Progenitor cell of endocrine pancreas (in vitro differentiated cells): ENCODE measurements around the gene SERINC5. TPM values are rescaled to one million over a fixed set of nuclear protein-coding genes. Genes with fewer than 3 reads are reported as not detected.

Experiments
- DNase-seq: peaks from one replicate; pipeline ENCODE4 v3.0.0; 2021; ENCODE audit warnings: low spot score; ENCODE audit not compliant: unreplicated experiment
- H3K27ac Mint-ChIP-seq: 2 replicates; pipeline ENCODE4 v1.8.0; 2021; ENCODE audit warnings: mild to moderate bottlenecking, moderate library complexity, mixed read lengths
- H3K27me3 Mint-ChIP-seq: 2 replicates; pipeline ENCODE4 v1.8.0; 2021; ENCODE audit warnings: mixed read lengths
- H3K36me3 Mint-ChIP-seq: 2 replicates; pipeline ENCODE4 v1.8.0; 2022; ENCODE audit warnings: mixed read lengths; ENCODE audit not compliant: insufficient read depth
- H3K4me1 Mint-ChIP-seq: 2 replicates; pipeline ENCODE4 v1.8.0; 2021; ENCODE audit warnings: low read depth, mixed read lengths
- H3K4me3 Mint-ChIP-seq: 2 replicates; pipeline ENCODE4 v1.8.0; 2021; ENCODE audit warnings: low read depth, mild to moderate bottlenecking, moderate library complexity, mixed read lengths
- H3K9me3 Mint-ChIP-seq: 2 replicates; pipeline ENCODE4 v1.8.0; 2021; ENCODE audit warnings: low read depth, mixed read lengths
- total RNA-seq: library from RNA; stranded (reverse); gene quantifications from 2 replicates; pipeline ENCODE4 v1.2.1, GENCODE V29; 2021
- TF ChIP-seq, protein P1 (sequence below): fragments of 200-600 bp; sonication (generic); IDR thresholded peaks from one replicate; pipeline ENCODE4 v1.5.0; 2021; ENCODE audit warnings: antibody characterized with exemption, mild to moderate bottlenecking; ENCODE audit not compliant: unreplicated experiment

Gene SERINC5
- total RNA-seq, 1 donor from 2014 or later, result 198 TPM

DNA sequence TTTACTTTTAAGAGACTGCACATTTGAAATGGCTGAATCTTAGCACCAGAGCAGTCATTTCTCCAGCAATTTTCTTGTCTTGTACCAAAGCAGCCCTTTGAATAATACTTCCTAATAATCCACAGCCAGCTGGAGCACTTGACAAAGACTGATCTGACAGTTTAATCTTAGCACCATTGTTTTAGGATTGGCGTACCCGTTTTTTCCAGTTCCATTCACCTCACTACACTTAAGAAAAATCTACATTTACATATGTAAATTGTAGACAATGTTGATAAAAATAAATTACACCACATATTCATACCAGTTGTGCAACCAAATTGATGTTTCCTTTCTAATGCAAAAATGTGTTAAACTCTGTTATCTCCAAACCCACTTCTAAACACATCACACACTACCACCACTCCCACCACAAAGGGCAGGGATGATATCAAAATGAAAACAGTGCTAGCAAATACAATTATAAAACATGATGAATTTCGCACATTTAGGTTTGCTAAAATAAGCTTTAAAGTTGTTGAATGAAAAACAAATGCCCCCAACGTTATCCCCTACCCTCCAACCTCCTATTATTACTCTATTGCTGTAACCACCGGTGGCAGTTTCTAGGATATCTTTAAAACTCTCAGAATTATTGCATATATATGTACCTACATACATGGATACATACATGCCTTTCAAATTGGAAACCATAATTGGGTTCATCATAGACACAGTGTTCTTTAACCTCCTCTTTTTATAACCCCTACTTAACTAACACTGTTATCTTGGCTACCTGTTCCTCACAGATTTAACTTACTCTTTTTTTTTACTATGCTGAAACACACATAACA lies 21.5 kb downstream of the SERINC5 start:
- TF ChIP-seq, protein P1, sequence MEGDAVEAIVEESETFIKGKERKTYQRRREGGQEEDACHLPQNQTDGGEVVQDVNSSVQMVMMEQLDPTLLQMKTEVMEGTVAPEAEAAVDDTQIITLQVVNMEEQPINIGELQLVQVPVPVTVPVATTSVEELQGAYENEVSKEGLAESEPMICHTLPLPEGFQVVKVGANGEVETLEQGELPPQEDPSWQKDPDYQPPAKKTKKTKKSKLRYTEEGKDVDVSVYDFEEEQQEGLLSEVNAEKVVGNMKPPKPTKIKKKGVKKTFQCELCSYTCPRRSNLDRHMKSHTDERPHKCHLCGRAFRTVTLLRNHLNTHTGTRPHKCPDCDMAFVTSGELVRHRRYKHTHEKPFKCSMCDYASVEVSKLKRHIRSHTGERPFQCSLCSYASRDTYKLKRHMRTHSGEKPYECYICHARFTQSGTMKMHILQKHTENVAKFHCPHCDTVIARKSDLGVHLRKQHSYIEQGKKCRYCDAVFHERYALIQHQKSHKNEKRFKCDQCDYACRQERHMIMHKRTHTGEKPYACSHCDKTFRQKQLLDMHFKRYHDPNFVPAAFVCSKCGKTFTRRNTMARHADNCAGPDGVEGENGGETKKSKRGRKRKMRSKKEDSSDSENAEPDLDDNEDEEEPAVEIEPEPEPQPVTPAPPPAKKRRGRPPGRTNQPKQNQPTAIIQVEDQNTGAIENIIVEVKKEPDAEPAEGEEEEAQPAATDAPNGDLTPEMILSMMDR, result no peak
- no peak for DNase-seq
- Mint-ChIP-seq H3K27ac (peak overlapping the region; percentile 23), H3K9me3 (no peaks in the 10 kb centered on the region), H3K4me3 (no peak overlapping the region), H3K4me1 (peaks cover 46% of the 10 kb centered on the region), H3K27me3 (no peaks in the 10 kb centered on the region), H3K36me3 (peaks cover 19% of the 10 kb centered on the region)

DNA sequence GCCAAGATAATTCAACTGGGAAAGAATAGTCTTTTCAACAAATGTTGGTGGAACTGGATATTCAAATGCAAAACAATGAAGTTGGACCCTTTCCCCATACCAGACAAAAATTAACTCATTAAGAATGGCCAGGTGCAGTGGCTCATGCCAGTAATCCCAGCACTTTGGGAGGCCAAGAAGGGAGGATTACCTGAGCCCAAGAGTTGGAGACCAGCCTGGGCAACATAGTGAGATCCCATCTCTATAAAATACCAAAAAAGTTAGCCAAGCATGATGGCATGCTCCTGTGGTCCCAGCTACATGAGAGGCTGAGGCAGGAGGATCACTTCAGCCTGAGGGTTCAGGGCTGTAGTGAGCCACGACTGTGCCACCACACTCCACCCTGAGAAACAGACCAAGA lies 24.2 kb downstream of the SERINC5 start:
- no peaks in the 10 kb centered on the region for H3K9me3 Mint-ChIP-seq
- TF ChIP-seq, protein P1, result no peak
- no peaks in the 10 kb centered on the region for H3K27me3 Mint-ChIP-seq
- no peak for DNase-seq
- H3K4me3 Mint-ChIP-seq, result no peak overlapping the region
- H3K36me3 Mint-ChIP-seq, result peaks cover 11% of the 10 kb centered on the region
- H3K4me1 Mint-ChIP-seq, result peaks cover 41% of the 10 kb centered on the region
- peak overlapping the region; percentile 84 for H3K27ac Mint-ChIP-seq

DNA sequence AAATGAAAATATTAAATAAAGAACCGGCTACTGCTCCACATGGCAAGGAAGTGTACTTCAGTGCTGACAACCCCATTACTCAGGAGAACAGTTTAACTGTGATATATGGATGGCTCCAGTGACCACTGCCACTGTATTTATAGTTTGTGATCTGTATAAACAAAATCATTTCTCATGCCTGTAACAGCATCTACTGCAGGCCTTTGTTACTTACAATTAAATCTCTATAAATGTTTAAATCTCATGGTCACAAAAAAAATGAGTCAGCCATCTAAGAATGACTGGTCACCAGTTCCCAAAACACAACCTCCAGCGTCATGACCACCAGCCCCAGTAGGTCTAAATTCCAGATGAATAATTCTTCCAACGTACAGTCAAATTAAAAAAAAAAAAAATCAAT lies 24.6 kb downstream of the SERINC5 start:
- Mint-ChIP-seq H3K4me1 (peaks cover 44% of the 10 kb centered on the region), H3K27me3 (no peaks in the 10 kb centered on the region), H3K9me3 (no peaks in the 10 kb centered on the region), H3K36me3 (peaks cover 10% of the 10 kb centered on the region), H3K4me3 (no peak overlapping the region), H3K27ac (peak overlapping the region; percentile 84)
- DNase-seq, result no peak
- TF ChIP-seq, protein P1, result no peak

DNA sequence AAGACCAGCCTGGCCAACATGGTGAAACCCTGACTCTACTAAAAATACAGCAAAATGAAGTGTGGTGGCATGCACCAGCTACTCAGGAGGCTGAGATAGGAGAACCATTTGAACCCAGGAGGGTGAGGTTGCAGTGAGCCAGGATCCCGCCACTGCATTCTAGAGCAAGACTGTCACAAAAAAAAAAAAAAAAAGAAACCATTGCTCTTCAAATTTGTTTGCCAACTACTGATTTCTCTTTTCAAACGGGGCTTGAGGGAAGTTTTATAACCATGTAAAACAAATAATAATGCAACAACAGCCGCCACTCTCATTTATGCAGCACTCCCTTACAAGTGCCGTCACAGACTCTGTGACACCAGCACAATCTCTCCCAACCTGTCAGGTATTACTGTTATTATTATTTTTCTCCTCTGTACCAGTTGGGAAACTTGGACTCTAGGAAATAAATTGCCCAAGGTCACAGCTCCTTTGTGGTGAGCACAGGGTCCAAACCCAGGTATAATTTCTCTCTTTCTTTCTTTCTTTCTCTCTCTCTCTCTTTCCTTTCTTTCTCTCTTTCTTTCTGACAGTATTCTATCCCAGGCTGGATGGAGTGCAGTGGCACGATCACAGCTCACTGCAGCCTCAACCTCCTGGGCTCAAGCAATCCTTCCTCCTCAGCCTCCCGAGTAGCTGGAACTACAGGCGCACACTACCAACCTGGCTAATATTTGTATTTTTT lies 25.4 kb downstream of the SERINC5 start:
- Mint-ChIP-seq H3K9me3 (no peaks in the 10 kb centered on the region), H3K4me1 (peaks cover 49% of the 10 kb centered on the region), H3K36me3 (peaks cover 7% of the 10 kb centered on the region), H3K4me3 (no peak overlapping the region), H3K27me3 (no peaks in the 10 kb centered on the region), H3K27ac (peak overlapping the region; percentile 80)
- DNase-seq, result no peak
- TF ChIP-seq, protein P1, result no peak

DNA sequence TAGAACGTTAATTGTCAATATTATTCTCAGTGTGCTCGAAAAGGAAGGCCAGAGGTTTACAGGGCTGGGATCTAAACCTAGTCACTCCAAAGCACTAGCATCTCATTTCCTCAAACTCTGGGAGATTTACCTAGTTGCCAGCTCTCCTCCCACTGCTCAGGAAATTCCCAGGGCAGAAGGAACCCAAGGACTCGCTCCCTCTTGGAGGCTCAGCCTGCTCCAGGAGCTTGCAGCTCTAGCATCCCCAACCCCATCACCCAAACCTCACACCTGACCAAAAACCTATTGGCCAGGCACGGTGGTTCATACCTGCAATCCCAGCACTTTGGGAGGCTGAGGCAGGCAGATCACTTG lies 26.0 kb downstream of the SERINC5 start:
- Mint-ChIP-seq H3K36me3 (peaks cover 12% of the 10 kb centered on the region), H3K4me3 (peak overlapping the region; percentile 52), H3K9me3 (no peaks in the 10 kb centered on the region), H3K27me3 (no peaks in the 10 kb centered on the region), H3K27ac (peak overlapping the region; percentile 80), H3K4me1 (peaks cover 54% of the 10 kb centered on the region)
- TF ChIP-seq, protein P1, result no peak
- DNase-seq, result no peak
